GM12878 (cell line): ENCODE data around the gene PRPSAP2.

Source experiments
- EP300 ChIP-seq, 2 experiments: fragments of 150-350 bp in 1 of 2; IDR thresholded peaks; 2 replicates each; pipeline ENCODE4 v1.6.1; 2011 to 2012; ENCODE audit warnings: low read depth in 2 of 2, low read length in 2 of 2, borderline replicate concordance in 1 of 2, improper control_type of control experiment in 1 of 2, inconsistent platforms in 1 of 2; ENCODE audit not compliant: control insufficient read depth in 1 of 2
- NRF1 ChIP-seq: conservative IDR thresholded peaks from 2 replicates; pipeline ENCODE4 v1.6.1; 2011; ENCODE audit warnings: mild to moderate bottlenecking, low read depth, low read length, improper control_type of control experiment
- WRNIP1 ChIP-seq: IDR thresholded peaks from 2 replicates; pipeline ENCODE4 v1.6.1; 2011; ENCODE audit warnings: low read depth, low read length, improper control_type of control experiment, borderline replicate concordance

- TF ChIP-seq NRF1 (no peak), WRNIP1 (no peak), EP300 (IDR thresholded peaks at IDR 0.05; ENCODE audit: borderline replicate concordance in 1 of 2, control insufficient read depth in 1 of 2, low read depth in 2 of 2, low read length in 2 of 2) (no peak)
Observed at GRCh38 chr17:18950944-18951905, 93.3 kb downstream of the PRPSAP2 start.
